ENCODE results near the gene EAF1.

DNA sequence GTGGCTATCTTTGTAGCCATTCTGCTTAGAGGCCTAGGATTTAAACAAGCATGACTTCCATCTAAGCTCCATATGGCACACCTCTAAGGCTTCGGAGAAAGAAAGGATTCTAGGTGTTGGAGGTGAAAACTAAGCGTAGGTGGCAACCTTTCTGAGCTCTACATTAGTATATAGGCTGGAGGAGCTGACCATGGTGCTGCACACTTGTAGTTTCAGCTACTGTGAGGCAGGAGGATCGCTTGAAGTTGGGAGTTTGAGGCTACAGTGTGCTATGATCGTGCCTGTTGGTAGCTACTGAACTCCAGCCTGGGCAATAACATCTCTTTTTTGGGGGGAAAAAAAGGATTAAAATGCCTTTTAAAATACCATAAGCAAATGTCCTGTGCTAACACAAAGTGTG lies 7.4 kb downstream of the EAF1 start:
- TF ChIP-seq, protein P1, sequence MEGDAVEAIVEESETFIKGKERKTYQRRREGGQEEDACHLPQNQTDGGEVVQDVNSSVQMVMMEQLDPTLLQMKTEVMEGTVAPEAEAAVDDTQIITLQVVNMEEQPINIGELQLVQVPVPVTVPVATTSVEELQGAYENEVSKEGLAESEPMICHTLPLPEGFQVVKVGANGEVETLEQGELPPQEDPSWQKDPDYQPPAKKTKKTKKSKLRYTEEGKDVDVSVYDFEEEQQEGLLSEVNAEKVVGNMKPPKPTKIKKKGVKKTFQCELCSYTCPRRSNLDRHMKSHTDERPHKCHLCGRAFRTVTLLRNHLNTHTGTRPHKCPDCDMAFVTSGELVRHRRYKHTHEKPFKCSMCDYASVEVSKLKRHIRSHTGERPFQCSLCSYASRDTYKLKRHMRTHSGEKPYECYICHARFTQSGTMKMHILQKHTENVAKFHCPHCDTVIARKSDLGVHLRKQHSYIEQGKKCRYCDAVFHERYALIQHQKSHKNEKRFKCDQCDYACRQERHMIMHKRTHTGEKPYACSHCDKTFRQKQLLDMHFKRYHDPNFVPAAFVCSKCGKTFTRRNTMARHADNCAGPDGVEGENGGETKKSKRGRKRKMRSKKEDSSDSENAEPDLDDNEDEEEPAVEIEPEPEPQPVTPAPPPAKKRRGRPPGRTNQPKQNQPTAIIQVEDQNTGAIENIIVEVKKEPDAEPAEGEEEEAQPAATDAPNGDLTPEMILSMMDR (IDR thresholded peaks at IDR 0.05): no peak
- no peak for TF ChIP-seq POLR2A (IDR thresholded peaks at IDR 0.05)
